Liver (tissue), 9 donors: Measurements from ENCODE around the gene ADORA2B. TPM values are rescaled to one million over a fixed set of nuclear protein-coding genes. Genes with fewer than 3 reads are reported as not detected.

Experiments
- DNase-seq: peaks from one replicate; pipeline ENCODE4 v3.0.0-alpha.2; 2017; ENCODE audit warnings: low spot score
- H3K27ac ChIP-seq, 2 donors: one replicate each; pipeline ENCODE4 v1.7.0; 2013; ENCODE audit warnings: inconsistent platforms in 2 of 2, low read length in 2 of 2, control low read depth in 1 of 2, low read depth in 1 of 2, mild to moderate bottlenecking in 1 of 2
- H3K27me3 ChIP-seq, 4 donors: one replicate each; pipeline versions ENCODE4 v1.6.1 to v1.7.0; 2013; ENCODE audit warnings: low read length in 3 of 4, inconsistent platforms in 1 of 4, mild to moderate bottlenecking in 1 of 4, moderate library complexity in 1 of 4; ENCODE audit not compliant: control insufficient read depth in 4 of 4, insufficient read depth in 4 of 4
- H3K36me3 ChIP-seq, 4 donors: one replicate each; pipeline versions ENCODE4 v1.6.1 to v1.7.0; 2013; ENCODE audit warnings: low read length in 3 of 4, mild to moderate bottlenecking in 3 of 4, low read depth in 1 of 4, moderate library complexity in 1 of 4; ENCODE audit not compliant: control insufficient read depth in 4 of 4, insufficient read depth in 3 of 4
- H3K4me1 ChIP-seq, 4 donors: one replicate each; pipeline versions ENCODE4 v1.6.1 to v1.7.0; 2013; ENCODE audit warnings: low read length in 3 of 4, mild to moderate bottlenecking in 3 of 4, moderate library complexity in 1 of 4; ENCODE audit not compliant: control insufficient read depth in 4 of 4, insufficient read depth in 4 of 4
- H3K4me3 ChIP-seq, 3 donors: one replicate each; pipeline versions ENCODE4 v1.6.1 to v1.7.0; 2013; ENCODE audit warnings: low read length in 3 of 3, control low read depth in 1 of 3, low read depth in 1 of 3, mild to moderate bottlenecking in 1 of 3
- H3K9ac ChIP-seq, 2 donors: one replicate each; pipeline ENCODE4 v1.7.0; 2013; ENCODE audit warnings: low read length in 2 of 2, mild to moderate bottlenecking in 2 of 2, moderate library complexity in 2 of 2, control low read depth in 1 of 2, low read depth in 1 of 2
- H3K9me3 ChIP-seq, 4 donors: one replicate each; pipeline versions ENCODE4 v1.6.1 to v1.7.0; 2013; ENCODE audit warnings: low read length in 3 of 4; ENCODE audit not compliant: control insufficient read depth in 4 of 4
- EGR1 ChIP-seq, 2 donors: IDR thresholded peaks; 2 replicates each; pipeline ENCODE4 v1.6.1; 2016 to 2018; ENCODE audit warnings: antibody characterized with exemption in 2 of 2, low read depth in 2 of 2
- FOXA1 ChIP-seq: IDR thresholded peaks from 2 replicates; pipeline ENCODE4 v1.6.1; 2016; ENCODE audit warnings: antibody characterized with exemption
- HNF4A ChIP-seq, 2 donors: conservative IDR thresholded peaks; 2 replicates each; pipeline ENCODE4 v1.6.1; 2016; ENCODE audit warnings: antibody characterized with exemption in 2 of 2, mild to moderate bottlenecking in 2 of 2
- HNF4G ChIP-seq: IDR thresholded peaks from 2 replicates; pipeline ENCODE4 v1.6.1; 2016; ENCODE audit warnings: antibody characterized with exemption
- JUND ChIP-seq, 2 donors: IDR thresholded peaks; 2 replicates each; pipeline ENCODE4 v1.6.1; 2016; ENCODE audit warnings: antibody characterized with exemption in 2 of 2
- MAX ChIP-seq: IDR thresholded peaks from 2 replicates; pipeline ENCODE4 v1.6.1; 2016; ENCODE audit warnings: antibody characterized with exemption
- NR2F2 ChIP-seq: IDR thresholded peaks from 2 replicates; pipeline ENCODE4 v1.6.1; 2016; ENCODE audit warnings: antibody characterized with exemption
- RXRA ChIP-seq, 2 donors: IDR thresholded peaks; 2 replicates each; pipeline ENCODE4 v1.6.1; 2017 to 2018; ENCODE audit warnings: antibody characterized with exemption in 2 of 2, mild to moderate bottlenecking in 1 of 2
- SP1 ChIP-seq: IDR thresholded peaks from 2 replicates; pipeline ENCODE4 v1.6.1; 2018; ENCODE audit warnings: antibody characterized with exemption, mild to moderate bottlenecking
- TAF1 ChIP-seq: conservative IDR thresholded peaks from 2 replicates; pipeline ENCODE4 v1.6.1; 2016; ENCODE audit warnings: antibody characterized with exemption, mild to moderate bottlenecking
- YY1 ChIP-seq: IDR thresholded peaks from 2 replicates; pipeline ENCODE4 v1.6.1; 2016; ENCODE audit warnings: antibody characterized with exemption, mild to moderate bottlenecking
- WGBS: extraction: QIAGEN DNeasy Blood & Tissue Kit; methylation state at CpG from one replicate; pipeline ENCODE4 v1.1.7; 2013; 5-methylcytosine and 5-hydroxymethylcytosine counted together
- polyA plus RNA-seq, 2 donors: library from polyadenylated mRNA; stranded (reverse) in 1 of 2; unstranded in 1 of 2; fragments of 200-250 nt in 1 of 2; fragments of >200 nt in 1 of 2; fragmentation: Nextera tagmentation in 1 of 2; extraction: Ambion mirVana in 1 of 2; gene quantifications; one replicate each; pipeline versions ENCODE4 v1.2.1 to v1.2.3, GENCODE V29; 2013 to 2015
- total RNA-seq, 2 donors: library from RNA; depleted of rRNA; stranded (reverse); fragments of >200 nt; gene quantifications; one replicate each; pipeline ENCODE4 v1.2.3, GENCODE V29; 2014
- TF ChIP-seq, protein P1 (sequence below): IDR thresholded peaks from 2 replicates; pipeline ENCODE4 v1.6.1; 2016; ENCODE audit warnings: antibody characterized with exemption
- TF ChIP-seq, protein P2 (sequence below): IDR thresholded peaks from 2 replicates; pipeline ENCODE4 v1.6.1; 2016; ENCODE audit warnings: antibody characterized with exemption
- TF ChIP-seq, protein P3 (sequence below): fragments of 150-350 bp; IDR thresholded peaks from 2 replicates; pipeline ENCODE4 v1.5.1; 2017; ENCODE audit warnings: improper control_type of control experiment, low read depth, low read length; ENCODE audit not compliant: missing input control
- donor health status: healthy.
- donor health status: healthy.
- donor health status: healthy.
- donor health status: healthy.
- donor health status: healthy.

ADORA2B gene
- total and polyA plus RNA-seq, 4 donors: 0.24 to 3.3 (median 0.28) TPM

DNA sequence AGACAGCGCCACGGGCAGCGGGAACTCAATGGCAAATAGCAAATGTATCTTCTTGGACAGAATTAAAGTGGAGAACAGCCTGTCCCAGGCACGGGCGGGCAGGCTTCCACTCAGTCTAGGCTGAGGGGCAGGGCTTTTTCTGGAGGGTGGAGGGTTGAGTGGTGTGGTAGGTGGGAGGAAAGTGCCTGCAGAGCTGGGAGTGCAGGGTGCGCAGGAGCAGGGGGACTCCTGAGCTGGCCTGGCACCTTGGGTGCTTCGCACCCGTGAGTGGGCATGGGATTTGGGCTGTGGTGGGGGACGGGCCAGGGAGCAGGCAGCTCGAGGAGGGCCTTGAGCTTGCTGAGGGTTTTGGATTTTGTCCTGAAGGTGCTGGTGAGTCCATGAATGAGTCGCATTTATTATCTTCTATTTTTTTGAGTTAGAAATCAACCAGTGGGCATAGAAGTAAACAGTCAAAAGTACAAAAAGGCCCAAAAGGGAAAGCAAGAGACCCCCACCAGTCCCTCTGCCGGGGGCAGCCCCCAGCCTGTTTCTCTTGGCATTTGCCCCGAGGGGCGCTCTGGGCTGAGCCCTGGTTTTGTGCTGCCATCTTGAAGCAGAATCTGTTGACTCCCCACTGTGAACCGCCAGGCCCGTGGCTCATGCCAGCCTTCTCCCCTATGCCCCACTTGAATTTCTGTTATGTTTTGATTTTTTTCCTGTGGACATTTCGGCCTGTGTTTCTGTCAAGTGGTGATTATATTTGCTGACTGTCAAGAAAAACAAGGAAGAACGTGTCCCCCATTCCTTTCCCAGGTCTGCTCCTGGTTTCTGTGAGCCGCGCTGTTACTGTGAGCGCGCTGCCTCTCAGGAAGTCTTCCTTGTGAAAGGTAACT lies 8.2 kb downstream of the ADORA2B start:
- H3K9ac ChIP-seq: no peak overlapping the region
- no peaks in the 10 kb centered on the region for H3K4me1 ChIP-seq
- no peak for DNase-seq
- H3K36me3 ChIP-seq: no peaks in the 10 kb centered on the region
- no peak overlapping the region for H3K27ac ChIP-seq
- WGBS: 79% methylated on average over 22 of the region's 22 CpGs
- H3K4me3 ChIP-seq: no peak overlapping the region
- TF ChIP-seq, protein P1, sequence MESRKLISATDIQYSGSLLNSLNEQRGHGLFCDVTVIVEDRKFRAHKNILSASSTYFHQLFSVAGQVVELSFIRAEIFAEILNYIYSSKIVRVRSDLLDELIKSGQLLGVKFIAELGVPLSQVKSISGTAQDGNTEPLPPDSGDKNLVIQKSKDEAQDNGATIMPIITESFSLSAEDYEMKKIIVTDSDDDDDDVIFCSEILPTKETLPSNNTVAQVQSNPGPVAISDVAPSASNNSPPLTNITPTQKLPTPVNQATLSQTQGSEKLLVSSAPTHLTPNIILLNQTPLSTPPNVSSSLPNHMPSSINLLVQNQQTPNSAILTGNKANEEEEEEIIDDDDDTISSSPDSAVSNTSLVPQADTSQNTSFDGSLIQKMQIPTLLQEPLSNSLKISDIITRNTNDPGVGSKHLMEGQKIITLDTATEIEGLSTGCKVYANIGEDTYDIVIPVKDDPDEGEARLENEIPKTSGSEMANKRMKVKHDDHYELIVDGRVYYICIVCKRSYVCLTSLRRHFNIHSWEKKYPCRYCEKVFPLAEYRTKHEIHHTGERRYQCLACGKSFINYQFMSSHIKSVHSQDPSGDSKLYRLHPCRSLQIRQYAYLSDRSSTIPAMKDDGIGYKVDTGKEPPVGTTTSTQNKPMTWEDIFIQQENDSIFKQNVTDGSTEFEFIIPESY: no peak
- TF ChIP-seq TAF1 (no peak), YY1 (no peak), MAX (no peak), FOXA1 (no peak), RXRA (IDR thresholded peaks at IDR 0.05) (no peak), HNF4G (no peak), HNF4A (conservative IDR thresholded peaks at IDR 0.05) (no peak), JUND (IDR thresholded peaks at IDR 0.05) (no peak), SP1 (no peak), EGR1 (IDR thresholded peaks at IDR 0.05; ENCODE audit: low read depth in 2 of 2) (no peak), NR2F2 (no peak)
- TF ChIP-seq, protein P2, sequence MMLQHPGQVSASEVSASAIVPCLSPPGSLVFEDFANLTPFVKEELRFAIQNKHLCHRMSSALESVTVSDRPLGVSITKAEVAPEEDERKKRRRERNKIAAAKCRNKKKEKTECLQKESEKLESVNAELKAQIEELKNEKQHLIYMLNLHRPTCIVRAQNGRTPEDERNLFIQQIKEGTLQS: no peak
- H3K9me3 ChIP-seq: no peaks in the 10 kb centered on the region
- H3K27me3 ChIP-seq: no peaks in the 10 kb centered on the region

DNA sequence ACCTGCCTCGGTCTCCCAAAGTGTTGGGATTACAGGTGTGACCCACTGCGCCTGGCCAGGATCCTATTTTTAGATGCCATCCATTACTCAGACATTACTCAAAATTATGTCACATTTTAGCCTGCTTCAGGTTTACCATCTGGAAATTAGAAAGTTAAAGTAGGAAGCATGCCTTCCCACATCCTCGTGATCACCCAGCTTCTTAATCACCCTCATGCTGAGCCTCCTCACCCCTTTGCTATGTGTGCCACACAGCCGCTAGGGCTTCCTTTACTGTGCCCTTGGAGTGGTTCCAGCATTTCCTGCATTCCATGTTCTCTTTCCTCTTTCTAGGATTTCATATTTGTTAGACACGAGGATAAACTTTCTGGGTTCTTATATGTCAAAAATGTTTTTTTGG lies 9.3 kb downstream of the ADORA2B start:
- no peaks in the 10 kb centered on the region for H3K9me3 ChIP-seq
- H3K4me3 ChIP-seq: no peak overlapping the region
- DNase-seq: no peak
- H3K27me3 ChIP-seq: no peaks in the 10 kb centered on the region
- H3K36me3 ChIP-seq: no peaks in the 10 kb centered on the region
- TF ChIP-seq, protein P2: no peak
- TF ChIP-seq TAF1 (no peak), NR2F2 (no peak)
- TF ChIP-seq, protein P3, sequence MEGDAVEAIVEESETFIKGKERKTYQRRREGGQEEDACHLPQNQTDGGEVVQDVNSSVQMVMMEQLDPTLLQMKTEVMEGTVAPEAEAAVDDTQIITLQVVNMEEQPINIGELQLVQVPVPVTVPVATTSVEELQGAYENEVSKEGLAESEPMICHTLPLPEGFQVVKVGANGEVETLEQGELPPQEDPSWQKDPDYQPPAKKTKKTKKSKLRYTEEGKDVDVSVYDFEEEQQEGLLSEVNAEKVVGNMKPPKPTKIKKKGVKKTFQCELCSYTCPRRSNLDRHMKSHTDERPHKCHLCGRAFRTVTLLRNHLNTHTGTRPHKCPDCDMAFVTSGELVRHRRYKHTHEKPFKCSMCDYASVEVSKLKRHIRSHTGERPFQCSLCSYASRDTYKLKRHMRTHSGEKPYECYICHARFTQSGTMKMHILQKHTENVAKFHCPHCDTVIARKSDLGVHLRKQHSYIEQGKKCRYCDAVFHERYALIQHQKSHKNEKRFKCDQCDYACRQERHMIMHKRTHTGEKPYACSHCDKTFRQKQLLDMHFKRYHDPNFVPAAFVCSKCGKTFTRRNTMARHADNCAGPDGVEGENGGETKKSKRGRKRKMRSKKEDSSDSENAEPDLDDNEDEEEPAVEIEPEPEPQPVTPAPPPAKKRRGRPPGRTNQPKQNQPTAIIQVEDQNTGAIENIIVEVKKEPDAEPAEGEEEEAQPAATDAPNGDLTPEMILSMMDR: no peak
- H3K4me1 ChIP-seq: no peaks in the 10 kb centered on the region
- 76% methylated on average over 5 of the region's 5 CpGs for WGBS
- H3K9ac ChIP-seq: no peak overlapping the region
- H3K27ac ChIP-seq: no peak overlapping the region
